Activated gamma-delta T cell treated with Interleukin-2 at 50 U/mL for 16 hours (primary cell): ENCODE measurements around the gene BACH2.
"Not testable (repeated sequence)": the region's sequence is repeated elsewhere in the genome, so short reads cannot be mapped to it uniquely, and the experiment has no call there.

Experiments
- DNase-seq: peaks from one replicate; pipeline ENCODE4 v3.0.0-alpha.2; 2020

BACH2 gene

DNA sequence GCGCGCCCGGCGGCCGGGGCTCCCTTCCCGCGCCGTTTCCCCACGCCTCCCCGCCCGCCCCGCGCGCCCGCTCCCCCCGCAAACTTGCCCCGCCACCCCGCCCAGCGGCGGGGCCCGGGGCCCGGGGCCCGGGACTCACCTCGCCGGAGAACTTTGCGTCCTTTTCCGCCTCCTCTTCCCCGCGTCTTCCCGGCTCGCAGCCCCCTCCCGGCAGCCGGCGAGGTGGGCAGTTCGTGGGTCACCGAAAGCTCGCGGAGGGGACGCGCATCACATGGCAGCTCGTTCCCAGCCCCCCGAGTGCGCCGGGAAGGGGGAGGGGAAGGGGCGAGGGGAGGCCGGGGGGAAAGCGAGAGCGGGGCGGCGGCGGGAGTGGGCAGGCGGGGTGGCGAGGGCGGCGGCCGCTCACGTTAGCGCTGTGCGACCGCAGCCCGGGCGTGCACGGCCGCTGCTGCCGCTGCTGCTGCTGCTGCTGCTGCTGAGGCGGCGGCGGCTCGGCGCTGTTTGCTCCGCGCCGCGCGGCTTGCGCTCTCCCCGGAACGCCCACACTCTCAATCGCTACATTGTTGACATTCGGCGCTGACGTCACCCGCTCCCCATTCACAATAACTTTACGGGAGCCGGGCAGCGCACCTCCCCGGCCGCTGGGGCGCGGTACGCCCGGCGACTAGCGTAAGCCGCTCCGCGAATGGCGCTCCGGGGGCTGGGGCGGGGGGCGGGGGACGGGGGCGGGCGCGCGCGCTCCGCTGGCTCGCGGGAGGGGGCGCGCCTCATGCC lies at the start of gene BACH2:
TSS of gene BACH2 (minus strand) at position 503 of the 774 bp plus-strand sequence. CDS start 287,999 bp downstream, outside the sequence.
- DNase-seq: peak; percentile 90

DNA sequence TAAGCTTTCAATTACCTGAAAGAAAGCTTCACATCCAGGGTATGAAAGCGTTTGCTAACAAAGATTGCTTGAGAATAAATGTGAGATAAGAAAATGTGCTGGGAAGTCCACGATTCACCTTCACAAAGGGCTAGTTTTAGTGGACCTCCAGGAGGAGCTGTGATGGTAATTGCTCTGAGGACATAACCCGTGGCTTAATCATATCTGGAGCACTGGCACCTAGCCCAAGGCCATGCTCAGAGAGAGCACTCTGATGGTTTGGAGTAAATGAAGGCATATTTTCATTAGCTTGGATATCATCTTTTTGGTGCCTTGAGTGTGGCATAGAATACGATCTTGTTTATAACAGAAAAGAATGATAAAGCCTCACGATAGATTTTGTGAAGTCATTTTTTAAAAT lies 46.9 kb upstream of the BACH2 start:
- DNase-seq: no peak

DNA sequence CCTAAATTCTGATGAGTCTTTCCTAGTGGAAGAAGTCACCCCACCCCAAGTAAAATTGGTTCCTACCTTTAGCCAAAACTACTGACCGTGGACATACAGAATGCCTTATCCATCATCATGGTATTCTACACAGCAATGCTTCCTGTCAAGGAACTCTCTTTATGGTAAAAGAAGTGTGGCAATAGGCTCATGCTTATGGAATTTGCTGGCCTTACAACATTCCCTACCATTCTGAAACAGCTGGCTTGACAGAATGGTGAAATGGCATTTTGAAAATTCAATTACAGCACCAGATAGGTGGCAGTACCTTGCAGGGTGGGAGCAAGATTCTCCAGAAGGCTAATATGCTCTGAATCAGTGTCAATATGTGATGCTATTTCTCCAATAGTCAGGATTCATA lies 41.8 kb upstream of the BACH2 start:
- no peak for DNase-seq

DNA sequence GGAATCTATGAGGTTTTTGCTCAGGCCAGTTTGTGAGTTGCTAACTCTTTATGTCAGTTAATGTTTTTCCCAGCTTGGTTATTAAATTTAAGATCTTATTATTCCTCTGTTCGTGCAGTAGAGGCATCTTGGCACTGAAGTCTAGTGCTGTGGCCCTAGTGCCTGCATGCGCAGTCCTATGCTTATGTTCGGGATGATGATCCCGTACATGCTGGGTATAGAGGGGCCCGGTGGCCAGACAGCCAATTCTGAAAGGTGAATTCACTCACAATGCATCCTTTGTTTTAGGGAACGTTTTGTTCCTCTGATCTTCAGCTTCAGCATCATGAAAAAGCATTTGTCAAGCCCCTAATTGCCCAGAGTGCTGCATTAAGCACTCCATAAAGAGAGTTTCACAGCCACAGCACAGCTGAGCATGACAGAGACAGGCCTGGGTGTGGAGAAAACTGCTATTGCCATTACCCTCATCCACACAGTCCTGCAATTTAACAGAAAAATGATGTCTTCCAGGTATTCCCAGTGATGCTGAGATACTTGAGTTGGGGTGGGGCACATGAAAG lies 39.8 kb upstream of the BACH2 start:
- DNase-seq: no peak

DNA sequence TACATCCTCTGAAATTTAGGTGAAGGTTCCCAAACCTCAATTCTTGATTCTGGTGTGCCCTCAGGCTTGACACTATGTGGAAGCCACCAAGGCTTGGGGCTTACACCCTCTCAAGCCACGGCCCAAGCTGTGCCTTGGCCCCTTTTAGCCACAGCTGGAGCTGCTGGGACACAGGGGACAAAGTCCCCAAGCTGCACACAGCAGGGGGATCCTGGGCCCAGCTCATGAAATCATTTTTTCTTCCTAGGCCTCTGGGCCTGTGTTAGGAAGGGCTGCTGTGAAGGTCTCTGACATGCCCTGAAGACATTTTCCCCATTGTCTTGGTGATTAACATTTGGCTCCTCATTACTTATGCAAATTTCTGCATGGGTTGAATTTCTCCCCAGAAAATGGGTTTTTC lies 37.3 kb upstream of the BACH2 start:
- DNase-seq: no peak

DNA sequence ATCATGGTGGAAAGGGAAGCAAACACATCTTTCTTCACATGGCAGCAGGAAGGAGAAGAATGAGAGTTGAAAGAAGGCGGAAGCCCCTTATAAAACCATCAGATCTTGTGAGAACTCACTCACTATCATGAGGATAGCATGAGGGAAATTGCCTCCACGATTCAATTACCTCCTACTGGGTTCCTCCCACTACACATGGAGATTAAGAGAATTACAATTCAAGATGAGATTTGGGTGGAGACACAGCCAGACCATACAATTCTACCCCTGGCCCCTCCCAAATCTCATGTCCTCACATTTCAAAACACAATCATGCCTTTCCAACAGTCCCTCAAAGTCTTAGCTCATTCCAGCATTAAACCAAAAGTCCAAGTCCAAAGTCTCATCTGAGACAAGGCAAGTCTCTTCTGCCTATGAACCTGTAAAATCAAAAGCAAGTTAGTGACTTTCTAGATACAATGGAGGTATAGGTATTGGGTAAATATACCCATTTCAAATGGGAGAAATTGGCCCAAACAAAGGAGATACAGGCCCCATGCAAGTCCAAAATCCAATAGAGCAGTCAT lies 36.4 kb upstream of the BACH2 start:
- not testable (repeated sequence) for DNase-seq

DNA sequence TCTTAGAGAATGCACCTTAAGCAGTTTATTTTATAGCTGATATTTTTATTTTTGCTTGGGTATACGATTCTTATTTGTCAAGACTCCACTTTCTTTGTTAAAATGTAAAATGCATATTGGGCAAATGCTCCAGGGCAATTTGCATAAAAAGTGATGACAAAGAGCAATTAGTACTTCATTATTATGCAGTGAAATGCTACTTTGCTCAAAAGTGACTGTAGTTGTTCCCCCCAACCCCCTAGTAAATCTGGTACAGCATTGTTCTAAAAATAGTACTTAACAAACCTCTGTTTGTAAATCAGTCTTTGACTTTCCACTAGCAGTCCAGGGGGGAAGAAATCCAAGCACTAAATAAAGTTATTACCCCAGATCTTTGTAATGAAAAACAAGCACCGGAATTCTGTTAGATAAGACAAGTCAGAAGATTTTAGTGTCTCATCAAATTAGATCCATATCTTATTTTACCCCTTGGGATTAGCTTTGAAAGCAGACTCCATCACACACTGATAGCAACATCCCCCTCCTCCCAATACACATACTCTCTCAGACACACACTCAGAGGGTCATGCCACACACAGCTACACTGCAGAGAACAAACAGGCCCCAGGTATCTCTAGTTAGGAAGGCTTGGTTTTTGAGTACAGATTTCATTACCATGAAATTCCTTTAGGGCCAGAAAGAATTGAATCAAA lies 32.9 kb upstream of the BACH2 start:
- no peak for DNase-seq

DNA sequence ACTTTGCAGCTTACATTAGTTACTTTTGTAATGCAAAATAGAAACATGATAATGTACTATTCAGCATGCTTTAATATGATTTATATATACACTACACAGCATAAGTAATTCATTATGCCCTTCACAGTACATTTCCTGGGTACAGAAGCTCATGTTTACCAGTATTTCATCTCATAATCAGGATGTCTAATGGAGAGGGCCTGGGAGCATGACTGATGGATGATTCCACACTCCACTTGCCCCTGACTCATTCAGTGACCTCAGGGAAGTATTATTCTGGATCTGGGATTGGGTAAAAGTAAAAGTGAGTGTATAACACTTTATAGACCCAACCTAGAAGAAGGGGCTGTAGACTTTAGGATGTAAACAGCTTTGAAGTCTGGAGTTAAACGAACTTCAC lies 31.4 kb upstream of the BACH2 start:
- no peak for DNase-seq

DNA sequence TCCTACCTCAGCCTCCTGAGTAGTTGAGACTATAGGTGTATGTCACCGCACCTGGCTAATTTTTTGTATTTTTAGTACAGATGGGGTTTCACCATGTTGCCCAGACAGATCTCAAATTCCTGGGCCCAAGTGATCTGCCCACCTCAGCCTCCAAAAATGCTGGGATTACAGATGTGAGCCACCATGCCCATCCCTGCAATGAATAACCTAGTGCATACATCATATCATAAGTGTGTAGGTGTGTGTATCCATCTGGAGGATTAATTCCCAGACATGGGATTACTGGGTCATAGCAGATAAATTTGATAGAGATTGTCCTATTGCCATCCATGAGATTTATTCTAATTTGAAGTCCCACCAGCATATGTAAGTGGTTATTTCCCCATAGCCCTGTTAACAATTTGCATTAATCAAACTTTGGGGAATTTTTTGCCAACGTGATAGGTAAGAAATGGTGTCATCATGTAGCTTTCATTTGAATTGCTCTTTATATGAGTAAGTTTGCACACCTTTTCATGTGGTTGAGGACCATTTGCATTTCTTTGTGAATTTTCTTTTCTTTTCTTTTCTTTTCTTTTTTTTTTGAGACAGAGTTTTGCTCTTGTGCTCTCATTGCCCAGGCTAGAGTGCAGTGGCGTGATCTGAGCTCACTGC lies 29.9 kb upstream of the BACH2 start:
- no peak for DNase-seq

DNA sequence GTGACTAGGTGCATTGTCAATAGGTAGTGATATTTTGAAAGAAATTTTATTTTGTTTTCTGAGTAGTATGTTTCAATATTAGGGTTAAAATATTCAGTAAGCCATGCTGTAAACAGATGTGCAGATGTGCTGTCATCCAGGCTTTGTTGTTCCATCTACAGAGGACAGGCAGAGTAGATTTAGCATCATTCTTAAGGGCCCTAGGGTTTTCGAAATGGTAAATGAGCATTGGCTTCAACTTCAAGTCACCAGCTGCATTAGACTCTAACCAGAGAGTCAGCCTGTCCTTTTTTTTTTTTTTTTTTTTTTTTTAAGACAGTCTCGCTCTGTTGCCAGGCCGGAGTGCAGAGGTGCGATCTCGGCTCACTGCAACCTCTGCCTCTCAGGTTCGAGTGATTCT lies 27.1 kb upstream of the BACH2 start:
- no peak for DNase-seq

DNA sequence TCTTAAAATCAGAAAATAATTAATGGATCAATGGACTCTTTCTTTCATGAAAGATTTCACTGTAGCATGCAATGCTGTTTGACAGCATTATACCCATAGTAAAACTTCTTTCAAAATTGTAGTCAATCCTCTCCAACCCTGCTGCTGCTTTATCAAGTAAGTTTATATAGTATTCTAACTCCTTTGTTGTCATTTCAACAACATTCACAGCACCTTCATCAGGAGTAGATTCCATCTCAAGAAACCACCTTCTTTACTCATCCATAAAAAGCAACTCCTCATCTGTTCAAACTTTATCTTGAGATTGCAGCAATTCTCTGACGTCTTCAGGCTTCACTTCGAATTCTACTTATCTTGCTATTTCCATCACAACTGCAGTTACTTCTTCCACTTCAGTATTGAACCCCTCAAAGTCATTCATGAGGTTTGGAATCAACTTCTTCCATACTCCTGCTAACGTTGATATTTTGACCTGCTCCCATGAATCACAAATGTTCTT lies 26.4 kb upstream of the BACH2 start:
- DNase-seq: no peak

DNA sequence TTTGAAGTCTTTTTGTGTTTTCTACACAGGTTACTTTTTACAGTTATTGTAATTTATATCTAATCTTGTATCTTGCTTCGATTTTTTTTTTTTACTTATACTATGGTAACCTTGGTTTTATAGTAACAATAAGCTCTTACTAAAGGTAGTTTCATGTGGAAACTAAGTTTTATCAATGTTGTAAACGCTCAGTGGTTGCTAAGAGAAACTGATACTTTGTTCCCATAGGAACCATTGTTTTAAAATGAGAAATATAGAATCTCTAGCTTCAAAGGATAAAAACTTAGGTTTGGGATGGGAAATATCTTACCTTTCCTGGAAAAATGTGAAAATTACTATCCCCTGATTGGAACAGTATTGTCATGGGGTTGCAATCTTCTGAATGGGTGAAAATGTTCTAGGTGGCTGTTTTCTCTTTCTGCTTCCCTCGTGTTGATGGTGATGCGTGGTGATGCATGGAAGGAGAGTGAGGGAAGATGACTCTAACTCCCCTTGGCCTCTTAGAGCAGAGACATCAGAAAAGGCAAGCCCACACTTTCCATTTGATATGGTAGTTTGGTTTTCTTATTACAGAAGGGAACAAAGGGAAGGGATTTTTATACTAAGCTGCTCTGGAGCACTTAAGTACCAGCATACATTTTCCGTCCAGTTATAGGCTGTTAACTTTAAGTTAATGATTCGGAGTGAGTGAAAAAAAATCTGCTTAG lies 23.5 kb upstream of the BACH2 start:
- no peak for DNase-seq

DNA sequence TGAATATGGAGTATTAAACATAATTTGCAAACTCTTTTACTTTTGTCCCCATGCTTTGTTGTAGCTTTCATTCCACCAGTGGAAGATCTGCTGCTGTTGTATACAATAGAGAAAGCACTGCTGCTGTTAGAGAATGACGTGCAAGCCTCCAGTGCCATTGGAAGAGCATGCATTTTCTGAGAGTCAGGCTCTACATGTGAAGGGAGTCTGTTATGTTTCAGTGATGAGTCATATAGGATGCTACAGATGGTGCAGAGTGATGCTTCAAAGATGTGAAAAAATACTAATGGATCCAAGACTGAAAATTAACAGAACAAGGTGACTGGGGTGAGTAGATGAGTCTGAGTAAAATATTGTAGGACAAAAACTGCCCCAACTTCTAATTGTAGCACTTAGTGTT lies 22.4 kb upstream of the BACH2 start:
- no peak for DNase-seq

DNA sequence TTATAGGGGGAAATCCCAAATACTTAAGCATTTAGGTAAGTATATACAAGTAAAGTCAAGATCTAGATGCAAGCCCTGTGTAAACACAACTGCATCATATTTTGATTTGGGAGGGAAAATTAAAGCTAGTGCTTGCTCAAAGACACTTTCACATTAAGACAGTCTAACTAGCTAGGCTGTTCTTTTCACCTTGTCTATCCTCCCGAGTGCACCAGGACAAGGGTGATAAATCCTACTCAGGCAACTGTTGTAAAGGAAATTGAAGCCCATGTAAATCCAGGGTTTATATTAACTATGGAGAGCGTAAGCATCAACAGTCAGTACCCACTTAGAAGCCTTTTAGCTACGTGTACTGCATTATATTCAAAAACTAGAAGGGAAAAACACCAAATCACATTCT lies 19.3 kb upstream of the BACH2 start:
- DNase-seq: no peak

DNA sequence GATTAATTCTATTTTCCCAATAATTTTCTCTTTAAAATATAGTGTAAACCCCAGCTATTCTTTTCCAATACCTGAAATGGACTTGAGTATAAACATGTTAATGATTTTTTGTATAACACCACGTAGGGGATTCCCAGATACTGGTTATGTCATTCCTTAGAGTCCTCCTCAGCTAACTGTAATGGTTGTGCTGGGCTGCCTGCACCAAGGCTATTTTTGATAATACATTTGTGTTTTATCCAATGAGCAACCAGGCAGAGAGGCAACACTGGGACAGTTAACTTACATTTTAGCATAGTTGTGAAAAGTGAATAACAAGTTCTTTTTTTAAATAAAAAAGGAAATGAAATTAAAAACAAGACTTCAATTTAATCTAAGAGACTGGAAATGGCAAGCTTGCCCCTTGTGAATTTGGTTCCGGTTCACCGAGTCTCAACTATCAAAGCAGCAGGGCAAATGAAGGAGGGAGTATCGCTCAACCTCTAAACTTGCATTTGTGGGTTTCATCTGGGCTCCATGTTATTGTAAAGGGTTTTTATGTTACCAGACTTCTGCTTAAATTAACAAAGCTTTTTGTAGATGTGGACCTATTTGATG lies 18.8 kb upstream of the BACH2 start:
- no peak for DNase-seq

DNA sequence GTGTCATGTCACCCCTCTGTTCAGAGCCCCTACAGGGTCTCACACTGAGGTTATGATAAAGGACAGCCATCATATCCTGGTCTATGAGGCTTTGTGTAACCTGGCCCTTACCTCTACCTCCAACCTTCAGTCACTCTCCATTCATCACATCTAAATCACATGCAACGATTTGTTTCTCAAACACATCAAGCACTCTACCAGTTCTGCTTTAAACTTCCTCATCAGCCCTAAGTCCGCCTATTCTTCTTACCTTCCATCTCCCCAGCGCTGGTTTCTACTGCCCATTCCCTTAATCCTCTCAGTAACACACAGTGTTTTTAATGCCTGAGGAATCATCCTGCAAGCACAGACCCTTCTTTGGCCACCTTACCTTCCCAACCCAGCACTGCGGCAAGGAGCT lies 17.9 kb upstream of the BACH2 start:
- no peak for DNase-seq

DNA sequence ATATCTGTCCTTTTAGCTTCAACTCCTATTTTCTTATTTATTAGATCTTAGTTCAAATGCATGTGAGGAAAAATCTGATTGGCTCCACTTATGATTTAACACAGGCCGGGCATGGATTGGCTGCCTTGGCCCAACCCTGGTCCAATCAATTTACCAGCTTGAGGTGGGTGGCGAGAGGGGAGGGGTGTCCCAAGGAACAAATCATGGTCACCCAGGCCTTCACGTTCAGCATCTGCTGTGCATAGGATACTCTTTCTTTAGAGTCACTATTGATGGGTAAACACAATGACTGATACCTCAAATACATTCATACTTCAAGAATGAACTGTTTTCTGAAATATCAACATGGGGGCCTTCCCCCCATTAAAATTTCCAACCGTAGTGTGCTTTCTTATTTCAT lies 14.9 kb upstream of the BACH2 start:
- no peak for DNase-seq

DNA sequence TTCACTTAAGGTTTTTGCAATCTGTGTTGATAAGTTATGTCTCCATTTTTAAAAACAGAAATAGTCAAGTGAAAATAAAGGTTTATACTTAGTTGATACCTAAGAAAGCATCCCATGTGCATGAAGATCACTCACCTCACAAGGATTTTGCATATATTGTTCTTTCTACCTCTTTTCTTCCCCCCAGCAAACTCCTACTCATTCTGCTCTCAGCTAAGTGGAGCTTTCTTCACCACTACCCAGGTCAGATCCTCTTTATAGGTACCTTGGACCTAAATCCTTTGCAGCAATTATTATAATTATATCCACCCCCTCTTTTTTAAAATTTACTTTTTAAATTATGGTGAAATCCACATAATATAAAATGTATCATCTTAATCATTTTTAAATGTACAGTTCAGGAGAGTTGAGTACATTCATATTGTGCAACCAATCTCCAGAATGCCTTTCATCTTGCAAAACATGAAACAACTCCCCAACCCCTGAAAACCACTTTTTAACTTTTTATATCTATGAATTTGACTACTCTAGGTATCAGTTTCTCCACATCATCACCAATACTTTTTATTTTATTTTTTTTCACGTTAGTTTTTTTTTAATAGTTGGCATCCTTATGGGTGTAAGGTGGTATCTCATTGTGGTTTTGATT lies 9.3 kb upstream of the BACH2 start:
- no peak for DNase-seq

DNA sequence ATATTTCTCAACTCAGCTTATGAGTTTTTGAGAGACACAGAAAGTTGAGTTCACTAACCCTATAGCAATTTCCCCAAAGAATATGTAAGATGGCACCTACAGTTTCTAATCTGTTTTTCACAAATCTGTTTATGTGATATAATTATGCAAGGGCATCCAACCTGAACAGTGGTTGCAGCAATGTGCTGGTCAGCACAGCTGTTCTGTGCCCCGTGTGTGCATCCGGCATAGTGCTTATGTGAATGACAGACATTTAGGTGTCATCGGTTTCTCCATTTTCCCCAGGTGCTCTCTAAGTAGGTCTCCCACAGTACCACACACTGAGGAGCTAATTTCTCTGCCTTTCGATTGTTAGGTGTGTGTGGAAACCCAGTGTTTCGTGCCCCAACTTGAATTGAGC lies 7.7 kb upstream of the BACH2 start:
- no peak for DNase-seq

DNA sequence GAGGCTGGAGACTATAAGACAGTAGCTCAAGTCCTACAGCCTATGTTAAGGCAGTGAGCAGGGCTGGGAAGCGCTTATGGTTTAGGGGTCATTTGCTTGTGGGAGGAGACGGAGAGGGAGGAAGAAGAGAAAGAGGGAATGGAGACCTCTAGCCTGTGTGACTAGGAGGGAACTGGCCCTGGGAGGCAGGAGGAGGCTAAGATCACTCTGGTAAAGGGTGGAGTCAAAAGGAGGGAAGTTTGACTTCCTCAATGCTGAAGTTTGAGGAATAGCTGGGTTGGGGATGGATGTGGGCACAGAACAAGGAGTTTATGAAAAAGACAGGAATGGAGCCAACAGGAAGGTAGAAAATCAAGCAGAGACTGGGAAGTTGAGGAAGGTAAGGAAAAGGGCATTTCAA lies 6.4 kb upstream of the BACH2 start:
- DNase-seq: no peak

DNA sequence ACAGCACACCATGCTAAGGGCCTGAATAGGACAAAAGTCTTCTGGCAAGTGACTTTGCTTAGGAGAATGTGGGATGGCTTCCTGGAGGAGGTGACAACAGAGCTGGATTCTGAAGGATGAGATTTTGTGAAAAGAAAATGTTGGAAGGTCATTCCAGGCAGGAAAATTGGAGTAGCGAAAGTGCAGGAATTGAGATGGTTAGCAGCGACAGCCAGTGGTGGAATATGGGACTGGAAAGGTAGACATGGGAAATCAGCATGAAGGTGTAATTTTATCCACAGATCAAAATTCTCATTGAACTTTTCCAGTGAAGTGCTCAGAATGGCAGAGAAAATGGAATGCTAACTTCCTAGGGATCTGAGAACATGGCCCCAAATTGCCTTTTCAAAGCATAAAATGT lies 5.7 kb upstream of the BACH2 start:
- no peak for DNase-seq

DNA sequence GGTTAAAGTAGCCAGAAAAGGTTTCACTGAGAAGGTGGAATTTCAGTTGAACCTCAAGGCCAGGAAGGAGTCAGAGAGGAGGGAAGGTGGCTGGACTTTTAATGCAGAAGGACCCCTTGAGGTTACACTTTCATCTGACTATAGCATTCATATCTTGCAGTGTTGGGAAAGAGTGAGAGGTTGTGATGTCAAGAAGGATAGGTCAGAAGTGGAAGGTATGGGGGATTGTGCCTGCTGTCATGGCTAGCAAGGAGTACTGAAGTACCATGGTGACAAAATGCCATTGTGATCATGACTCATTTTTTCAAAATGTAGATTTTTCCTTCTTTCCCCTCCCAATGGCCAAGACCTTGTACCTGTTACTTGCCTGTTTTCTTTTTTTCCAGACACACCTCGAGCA lies 5.2 kb upstream of the BACH2 start:
- no peak for DNase-seq
